ENCODE results near the gene EN1.

The EN1 gene

DNA sequence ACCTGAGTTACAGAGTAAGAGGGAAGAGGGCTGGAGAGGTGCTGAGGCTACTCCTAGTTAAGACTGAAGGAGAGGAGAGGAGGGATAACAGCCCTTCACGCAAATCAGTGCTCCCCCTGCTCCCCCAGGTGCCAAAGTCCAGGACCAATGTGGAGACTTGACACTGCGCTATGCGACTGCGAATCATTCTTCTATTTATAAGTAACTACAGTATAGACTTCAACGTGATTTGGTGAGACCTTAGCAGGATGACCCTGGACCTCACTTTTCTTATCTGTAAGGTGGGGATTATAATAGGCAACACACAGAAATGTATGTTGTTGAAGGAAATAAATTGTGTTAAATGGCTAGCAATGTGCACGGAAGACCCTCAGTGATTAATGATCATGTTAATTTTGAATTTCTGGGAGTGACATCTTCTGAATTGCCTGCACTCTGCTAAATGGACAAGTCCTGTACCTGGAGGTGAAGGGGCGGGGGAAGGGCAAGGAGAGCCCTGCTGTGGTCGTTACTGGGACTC, 11.0 kb downstream of the EN1 start:
- Histone ChIP-seq H3K4me3 (replicated peaks; ENCODE audit: insufficient read depth, low read length) (no peak overlapping the region), H3K27me3 (ENCODE audit: insufficient read depth, poor library complexity, severe bottlenecking) (peaks cover 91% of the 10 kb centered on the region), H3K27ac (replicated peaks) (no peak overlapping the region)
- no peak for TF ChIP-seq SPI1 (IDR thresholded peaks at IDR 0.05; ENCODE audit: borderline replicate concordance, low read depth)
- TF ChIP-seq GABPA (IDR thresholded peaks at IDR 0.05; ENCODE audit: low read depth): no peak
- TF ChIP-seq, protein P1, sequence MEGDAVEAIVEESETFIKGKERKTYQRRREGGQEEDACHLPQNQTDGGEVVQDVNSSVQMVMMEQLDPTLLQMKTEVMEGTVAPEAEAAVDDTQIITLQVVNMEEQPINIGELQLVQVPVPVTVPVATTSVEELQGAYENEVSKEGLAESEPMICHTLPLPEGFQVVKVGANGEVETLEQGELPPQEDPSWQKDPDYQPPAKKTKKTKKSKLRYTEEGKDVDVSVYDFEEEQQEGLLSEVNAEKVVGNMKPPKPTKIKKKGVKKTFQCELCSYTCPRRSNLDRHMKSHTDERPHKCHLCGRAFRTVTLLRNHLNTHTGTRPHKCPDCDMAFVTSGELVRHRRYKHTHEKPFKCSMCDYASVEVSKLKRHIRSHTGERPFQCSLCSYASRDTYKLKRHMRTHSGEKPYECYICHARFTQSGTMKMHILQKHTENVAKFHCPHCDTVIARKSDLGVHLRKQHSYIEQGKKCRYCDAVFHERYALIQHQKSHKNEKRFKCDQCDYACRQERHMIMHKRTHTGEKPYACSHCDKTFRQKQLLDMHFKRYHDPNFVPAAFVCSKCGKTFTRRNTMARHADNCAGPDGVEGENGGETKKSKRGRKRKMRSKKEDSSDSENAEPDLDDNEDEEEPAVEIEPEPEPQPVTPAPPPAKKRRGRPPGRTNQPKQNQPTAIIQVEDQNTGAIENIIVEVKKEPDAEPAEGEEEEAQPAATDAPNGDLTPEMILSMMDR (IDR thresholded peaks at IDR 0.05; ENCODE audit: insufficient read depth, low read length): no peak
- no peak for TF ChIP-seq POLR2AphosphoS5 (IDR thresholded peaks at IDR 0.05; ENCODE audit: low read depth)
- TF ChIP-seq, protein P2, sequence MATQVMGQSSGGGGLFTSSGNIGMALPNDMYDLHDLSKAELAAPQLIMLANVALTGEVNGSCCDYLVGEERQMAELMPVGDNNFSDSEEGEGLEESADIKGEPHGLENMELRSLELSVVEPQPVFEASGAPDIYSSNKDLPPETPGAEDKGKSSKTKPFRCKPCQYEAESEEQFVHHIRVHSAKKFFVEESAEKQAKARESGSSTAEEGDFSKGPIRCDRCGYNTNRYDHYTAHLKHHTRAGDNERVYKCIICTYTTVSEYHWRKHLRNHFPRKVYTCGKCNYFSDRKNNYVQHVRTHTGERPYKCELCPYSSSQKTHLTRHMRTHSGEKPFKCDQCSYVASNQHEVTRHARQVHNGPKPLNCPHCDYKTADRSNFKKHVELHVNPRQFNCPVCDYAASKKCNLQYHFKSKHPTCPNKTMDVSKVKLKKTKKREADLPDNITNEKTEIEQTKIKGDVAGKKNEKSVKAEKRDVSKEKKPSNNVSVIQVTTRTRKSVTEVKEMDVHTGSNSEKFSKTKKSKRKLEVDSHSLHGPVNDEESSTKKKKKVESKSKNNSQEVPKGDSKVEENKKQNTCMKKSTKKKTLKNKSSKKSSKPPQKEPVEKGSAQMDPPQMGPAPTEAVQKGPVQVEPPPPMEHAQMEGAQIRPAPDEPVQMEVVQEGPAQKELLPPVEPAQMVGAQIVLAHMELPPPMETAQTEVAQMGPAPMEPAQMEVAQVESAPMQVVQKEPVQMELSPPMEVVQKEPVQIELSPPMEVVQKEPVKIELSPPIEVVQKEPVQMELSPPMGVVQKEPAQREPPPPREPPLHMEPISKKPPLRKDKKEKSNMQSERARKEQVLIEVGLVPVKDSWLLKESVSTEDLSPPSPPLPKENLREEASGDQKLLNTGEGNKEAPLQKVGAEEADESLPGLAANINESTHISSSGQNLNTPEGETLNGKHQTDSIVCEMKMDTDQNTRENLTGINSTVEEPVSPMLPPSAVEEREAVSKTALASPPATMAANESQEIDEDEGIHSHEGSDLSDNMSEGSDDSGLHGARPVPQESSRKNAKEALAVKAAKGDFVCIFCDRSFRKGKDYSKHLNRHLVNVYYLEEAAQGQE (IDR thresholded peaks at IDR 0.05; ENCODE audit: insufficient replicate concordance, low read depth): no peak
- DNase-seq (ENCODE audit: low read depth in 1 of 2, low spot score in 1 of 2): no peak

DNA sequence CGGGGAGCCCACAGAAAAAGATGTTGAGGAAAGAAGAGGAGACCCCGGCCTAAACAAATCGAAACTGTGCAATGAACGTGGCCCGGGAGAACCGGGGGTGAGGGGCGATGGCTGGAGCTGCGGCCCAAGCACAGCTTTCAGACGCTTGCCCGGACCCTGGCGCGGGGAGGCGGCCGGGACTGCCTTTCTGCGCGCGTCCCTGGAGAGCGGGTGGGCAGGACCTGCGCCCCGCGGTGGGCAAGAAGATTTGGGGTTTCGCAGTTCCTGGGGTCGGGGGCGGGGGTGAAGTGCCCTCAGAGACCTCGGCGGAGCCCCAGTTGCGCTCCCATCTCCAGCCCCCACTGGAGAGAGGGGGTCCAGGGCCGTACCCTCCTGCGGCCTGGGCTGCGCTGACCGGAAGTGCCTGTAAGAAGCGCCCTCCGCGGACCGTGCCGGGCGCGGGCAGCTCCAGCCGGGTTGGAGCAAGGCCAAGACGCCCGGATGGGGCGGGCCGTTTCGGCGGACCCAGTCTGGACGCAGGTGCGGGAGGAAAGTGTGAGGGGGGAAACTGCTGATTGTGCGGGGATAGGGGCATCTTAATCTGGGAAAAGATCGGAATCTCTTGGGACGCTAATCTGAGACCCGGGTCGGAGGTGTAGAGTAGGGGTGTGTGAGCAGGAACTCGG, 11.6 kb downstream of the EN1 start:
- H3K27me3 ChIP-seq (ENCODE audit: insufficient read depth, poor library complexity, severe bottlenecking): peaks cover 90% of the 10 kb centered on the region
- no peak for TF ChIP-seq SPI1 (IDR thresholded peaks at IDR 0.05; ENCODE audit: borderline replicate concordance, low read depth)
- H3K4me3 ChIP-seq (replicated peaks; ENCODE audit: insufficient read depth, low read length): no peak overlapping the region
- H3K27ac ChIP-seq (replicated peaks): no peak overlapping the region
- no peak for DNase-seq (ENCODE audit: low read depth in 1 of 2, low spot score in 1 of 2)

DNA sequence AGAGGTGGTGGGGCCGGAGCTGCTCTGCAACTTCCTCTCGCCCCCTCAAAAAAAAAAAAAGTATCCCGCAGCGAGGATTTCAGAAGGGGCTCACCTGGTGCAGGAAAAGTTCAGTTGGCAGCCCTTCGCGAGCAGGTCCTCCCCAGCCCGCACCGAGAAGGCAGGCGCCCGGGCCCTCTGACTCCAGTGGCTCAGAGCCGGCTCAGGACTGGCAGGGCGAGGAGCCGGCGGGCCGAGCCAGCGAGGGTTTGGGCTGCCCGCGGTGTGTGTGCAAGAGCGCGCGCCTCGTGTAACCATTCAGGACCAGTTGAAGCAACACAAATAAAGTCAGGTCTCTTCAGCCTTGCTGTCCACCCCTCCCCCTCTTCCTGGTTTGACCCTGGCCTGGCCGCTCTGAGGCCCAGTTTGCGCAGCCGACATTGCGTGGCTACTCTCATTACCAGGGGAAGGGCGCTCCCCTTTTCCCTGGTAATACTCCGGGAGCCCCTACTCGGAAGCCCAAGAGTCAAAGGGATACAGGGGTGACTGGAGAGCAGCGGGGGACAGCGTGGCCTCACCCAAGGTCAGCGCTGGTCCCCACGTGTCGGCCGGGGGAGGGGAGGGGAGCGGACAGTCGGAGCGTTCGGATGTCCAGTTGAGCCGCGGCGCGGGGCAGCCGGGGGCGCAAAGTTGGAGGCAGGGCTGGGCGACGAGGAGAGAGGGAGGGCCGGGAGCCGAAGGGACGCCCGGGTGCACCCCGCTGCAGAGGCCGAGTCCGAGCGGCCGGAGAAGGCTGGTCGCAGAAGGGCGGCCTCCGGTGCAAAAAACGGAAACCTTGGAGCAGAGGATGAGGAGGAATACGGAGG, 12.3 kb downstream of the EN1 start:
- Histone ChIP-seq H3K27ac (replicated peaks) (no peak overlapping the region), H3K27me3 (ENCODE audit: insufficient read depth, poor library complexity, severe bottlenecking) (peaks cover 88% of the 10 kb centered on the region), H3K4me3 (replicated peaks; ENCODE audit: insufficient read depth, low read length) (no peak overlapping the region)
- TF ChIP-seq GABPA (IDR thresholded peaks at IDR 0.05; ENCODE audit: low read depth): no peak
- TF ChIP-seq, protein P1 (IDR thresholded peaks at IDR 0.05; ENCODE audit: insufficient read depth, low read length): no peak
- no peak for TF ChIP-seq SPI1 (IDR thresholded peaks at IDR 0.05; ENCODE audit: borderline replicate concordance, low read depth)
- TF ChIP-seq, protein P2 (IDR thresholded peaks at IDR 0.05; ENCODE audit: insufficient replicate concordance, low read depth): no peak
- TF ChIP-seq POLR2AphosphoS5 (IDR thresholded peaks at IDR 0.05; ENCODE audit: low read depth): no peak
- no peak for DNase-seq (ENCODE audit: low read depth in 1 of 2, low spot score in 1 of 2)

DNA sequence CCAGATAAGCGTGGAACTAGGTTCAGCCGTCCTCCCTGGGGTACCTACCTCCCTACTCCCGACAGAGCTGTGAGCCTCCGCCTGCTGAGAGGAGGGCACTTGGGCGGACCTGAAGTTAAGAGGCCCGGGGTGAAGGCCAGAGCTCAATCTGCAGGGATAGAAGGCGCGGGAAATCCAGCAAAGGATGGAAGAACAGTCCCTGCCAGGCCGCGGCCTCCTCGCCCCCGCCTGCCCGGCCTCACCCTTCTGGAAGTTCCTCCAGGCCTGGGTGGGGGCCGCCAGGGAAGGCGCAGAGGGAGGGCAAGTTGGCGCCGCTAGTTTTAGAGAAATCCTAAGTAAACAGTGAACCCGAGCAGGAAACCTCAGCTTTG, 13.0 kb downstream of the EN1 start:
- Histone ChIP-seq H3K27ac (replicated peaks) (no peak overlapping the region), H3K4me3 (replicated peaks; ENCODE audit: insufficient read depth, low read length) (no peak overlapping the region), H3K27me3 (ENCODE audit: insufficient read depth, poor library complexity, severe bottlenecking) (peaks cover 88% of the 10 kb centered on the region)
- TF ChIP-seq POLR2AphosphoS5 (IDR thresholded peaks at IDR 0.05; ENCODE audit: low read depth) (no peak), GABPA (IDR thresholded peaks at IDR 0.05; ENCODE audit: low read depth) (no peak), SPI1 (IDR thresholded peaks at IDR 0.05; ENCODE audit: borderline replicate concordance, low read depth) (no peak)
- TF ChIP-seq, protein P1 (IDR thresholded peaks at IDR 0.05; ENCODE audit: insufficient read depth, low read length): no peak
- TF ChIP-seq, protein P2 (IDR thresholded peaks at IDR 0.05; ENCODE audit: insufficient replicate concordance, low read depth): no peak
- no peak for DNase-seq (ENCODE audit: low read depth in 1 of 2, low spot score in 1 of 2)

Data from HL-60 (cell line).